Panc1 (cell line): Measurements from ENCODE around the gene RCN1. TPM values are rescaled to one million over a fixed set of nuclear protein-coding genes. Genes with fewer than 3 reads are reported as not detected.

Experiments
- ATAC-seq: fragments of 200-7000 bp; cut with Tn5 transposase; 2 replicates; pipeline ENCODE4 v1.9.1; 2020; ENCODE audit warnings: mild to moderate bottlenecking, moderate library complexity
- BruUV-seq: library from RNA; stranded (reverse); fragments of 400-500 nt; replicated peaks from 2 replicates; lab custom pipeline; 2021; lab: Mats Ljungman, UMichigan
- CTCF ChIA-PET: fragments of 300-600 bp; sonication (Branson Sonifier 250); formaldehyde crosslinking; loops from one replicate; lab custom pipeline; 2022; ENCODE audit warnings: antibody characterized with exemption; lab: Charles Lee
- POLR2A ChIA-PET: fragments of 300-600 bp; sonication (Branson Sonifier 250); formaldehyde crosslinking; loops from one replicate; lab custom pipeline; 2022; ENCODE audit warnings: antibody characterized with exemption; lab: Charles Lee
- DNase-seq: peaks from one replicate; pipeline ENCODE4 v3.0.0-alpha.2; 2010; ENCODE audit warnings: low read depth, low spot score
- H3K27ac ChIP-seq: 2 replicates; pipeline ENCODE4 v1.5.1; 2011; ENCODE audit warnings: mild to moderate bottlenecking, low read length, inconsistent platforms
- H3K27me3 ChIP-seq: fragments of 200-500 bp; sonication (Bioruptor generic); 2 replicates; pipeline ENCODE4 v1.6.0; 2014; ENCODE audit warnings: low read length, inconsistent platforms; ENCODE audit not compliant: control insufficient read depth, insufficient read depth
- H3K36me3 ChIP-seq: fragments of 200-500 bp; sonication (Bioruptor generic); 2 replicates; pipeline ENCODE4 v1.5.1; 2014; ENCODE audit warnings: inconsistent platforms, mild to moderate bottlenecking, low read length, moderate library complexity; ENCODE audit not compliant: control insufficient read depth, insufficient read depth
- H3K4me1 ChIP-seq: 2 replicates; pipeline ENCODE4 v1.5.1; 2011; ENCODE audit warnings: inconsistent platforms, mild to moderate bottlenecking, low read length, moderate library complexity; ENCODE audit not compliant: control insufficient read depth, insufficient read depth
- H3K4me3 ChIP-seq, 2 experiments: 2 replicates each; pipeline ENCODE4 v1.5.1; 2011 to 2012; ENCODE audit warnings: low read depth in 2 of 2, low read length in 2 of 2, mild to moderate bottlenecking in 2 of 2, inconsistent platforms in 1 of 2, moderate library complexity in 1 of 2
- H3K9me3 ChIP-seq: fragments of 200-500 bp; sonication (Bioruptor generic); 2 replicates; pipeline ENCODE4 v1.5.1; 2014; ENCODE audit warnings: low read depth, mild to moderate bottlenecking, inconsistent platforms, low read length, moderate library complexity; ENCODE audit not compliant: control insufficient read depth, insufficient read depth
- POLR2AphosphoS5 ChIP-seq: IDR thresholded peaks from 2 replicates; pipeline ENCODE4 v1.6.1; 2012; ENCODE audit warnings: mild to moderate bottlenecking, low read depth, low read length, moderate library complexity
- SIN3A ChIP-seq: IDR thresholded peaks from 2 replicates; pipeline ENCODE4 v1.6.1; 2012; ENCODE audit warnings: low read depth, mild to moderate bottlenecking, low read length, moderate library complexity, borderline replicate concordance; ENCODE audit not compliant: insufficient read depth
- TCF7L2 ChIP-seq: IDR thresholded peaks from 2 replicates; pipeline ENCODE4 v1.6.1; 2011; ENCODE audit warnings: mild to moderate bottlenecking, low read depth, low read length, inconsistent platforms
- in situ Hi-C: cut with HindIII; loops from 2 replicates; pipeline ENCODE4 v1.10.0; 2016; ENCODE audit warnings: low sequenced_read_pairs, low pct_unique_long_range_greater_than_20kb
- intact Hi-C: fragments of 100-400 bp; cut with micrococcal nuclease; formaldehyde crosslinking; loops from one replicate; pipeline ENCODE4 v1.10.0; 2022; ENCODE audit not compliant: unreplicated experiment
- total RNA-seq: library from RNA; stranded (reverse); gene quantifications from one replicate; pipeline ENCODE4 v1.2.1, GENCODE V29; 2021; ENCODE audit not compliant: unreplicated experiment
- TF ChIP-seq, protein P1 (sequence below), 2 experiments: IDR thresholded peaks; 2 replicates each; pipeline ENCODE4 v1.6.1; 2011 to 2012; ENCODE audit warnings: low read depth in 2 of 2, control low read depth in 1 of 2, low read length in 1 of 2, mild to moderate bottlenecking in 1 of 2, moderate library complexity in 1 of 2; ENCODE audit not compliant: insufficient read depth in 1 of 2
- TF ChIP-seq, protein P2 (sequence below): fragments of 450-650 bp; IDR thresholded peaks from 2 replicates; pipeline ENCODE4 v1.5.1; 2017; ENCODE audit warnings: mild to moderate bottlenecking

The RCN1 gene
- total RNA-seq, 1 experiment from 2014 or later: 120 TPM

DNA sequence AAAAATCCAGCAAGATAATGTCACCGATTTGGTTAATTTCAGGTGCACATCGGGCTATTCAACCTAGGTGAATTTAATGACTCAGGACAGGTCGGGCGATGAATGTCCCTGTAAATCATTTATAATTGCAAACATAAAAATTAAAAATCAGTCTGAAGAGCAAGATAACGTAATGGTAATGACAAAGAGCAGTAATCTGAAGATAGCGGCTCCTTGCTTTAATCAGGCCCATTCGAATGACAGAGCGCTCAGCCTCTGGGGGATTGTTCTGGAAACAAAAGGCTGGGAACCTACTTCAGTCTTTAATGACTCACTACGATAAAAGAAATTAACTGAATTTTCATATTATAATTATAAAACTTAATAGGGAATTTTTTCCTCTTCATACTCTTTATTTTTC lies 61.3 kb downstream of the RCN1 start:
- H3K4me3 ChIP-seq: no peak overlapping the region
- no peak overlapping the region for H3K27ac ChIP-seq
- ChIA-PET CTCF (no interaction called here), POLR2A (no interaction called here)
- no peaks in the 10 kb centered on the region for H3K4me1 ChIP-seq
- TF ChIP-seq, protein P1, sequence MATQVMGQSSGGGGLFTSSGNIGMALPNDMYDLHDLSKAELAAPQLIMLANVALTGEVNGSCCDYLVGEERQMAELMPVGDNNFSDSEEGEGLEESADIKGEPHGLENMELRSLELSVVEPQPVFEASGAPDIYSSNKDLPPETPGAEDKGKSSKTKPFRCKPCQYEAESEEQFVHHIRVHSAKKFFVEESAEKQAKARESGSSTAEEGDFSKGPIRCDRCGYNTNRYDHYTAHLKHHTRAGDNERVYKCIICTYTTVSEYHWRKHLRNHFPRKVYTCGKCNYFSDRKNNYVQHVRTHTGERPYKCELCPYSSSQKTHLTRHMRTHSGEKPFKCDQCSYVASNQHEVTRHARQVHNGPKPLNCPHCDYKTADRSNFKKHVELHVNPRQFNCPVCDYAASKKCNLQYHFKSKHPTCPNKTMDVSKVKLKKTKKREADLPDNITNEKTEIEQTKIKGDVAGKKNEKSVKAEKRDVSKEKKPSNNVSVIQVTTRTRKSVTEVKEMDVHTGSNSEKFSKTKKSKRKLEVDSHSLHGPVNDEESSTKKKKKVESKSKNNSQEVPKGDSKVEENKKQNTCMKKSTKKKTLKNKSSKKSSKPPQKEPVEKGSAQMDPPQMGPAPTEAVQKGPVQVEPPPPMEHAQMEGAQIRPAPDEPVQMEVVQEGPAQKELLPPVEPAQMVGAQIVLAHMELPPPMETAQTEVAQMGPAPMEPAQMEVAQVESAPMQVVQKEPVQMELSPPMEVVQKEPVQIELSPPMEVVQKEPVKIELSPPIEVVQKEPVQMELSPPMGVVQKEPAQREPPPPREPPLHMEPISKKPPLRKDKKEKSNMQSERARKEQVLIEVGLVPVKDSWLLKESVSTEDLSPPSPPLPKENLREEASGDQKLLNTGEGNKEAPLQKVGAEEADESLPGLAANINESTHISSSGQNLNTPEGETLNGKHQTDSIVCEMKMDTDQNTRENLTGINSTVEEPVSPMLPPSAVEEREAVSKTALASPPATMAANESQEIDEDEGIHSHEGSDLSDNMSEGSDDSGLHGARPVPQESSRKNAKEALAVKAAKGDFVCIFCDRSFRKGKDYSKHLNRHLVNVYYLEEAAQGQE (IDR thresholded peaks at IDR 0.05; ENCODE audit: insufficient read depth in 1 of 2, low read depth in 2 of 2, low read length in 1 of 2): no peak
- TF ChIP-seq, protein P2, sequence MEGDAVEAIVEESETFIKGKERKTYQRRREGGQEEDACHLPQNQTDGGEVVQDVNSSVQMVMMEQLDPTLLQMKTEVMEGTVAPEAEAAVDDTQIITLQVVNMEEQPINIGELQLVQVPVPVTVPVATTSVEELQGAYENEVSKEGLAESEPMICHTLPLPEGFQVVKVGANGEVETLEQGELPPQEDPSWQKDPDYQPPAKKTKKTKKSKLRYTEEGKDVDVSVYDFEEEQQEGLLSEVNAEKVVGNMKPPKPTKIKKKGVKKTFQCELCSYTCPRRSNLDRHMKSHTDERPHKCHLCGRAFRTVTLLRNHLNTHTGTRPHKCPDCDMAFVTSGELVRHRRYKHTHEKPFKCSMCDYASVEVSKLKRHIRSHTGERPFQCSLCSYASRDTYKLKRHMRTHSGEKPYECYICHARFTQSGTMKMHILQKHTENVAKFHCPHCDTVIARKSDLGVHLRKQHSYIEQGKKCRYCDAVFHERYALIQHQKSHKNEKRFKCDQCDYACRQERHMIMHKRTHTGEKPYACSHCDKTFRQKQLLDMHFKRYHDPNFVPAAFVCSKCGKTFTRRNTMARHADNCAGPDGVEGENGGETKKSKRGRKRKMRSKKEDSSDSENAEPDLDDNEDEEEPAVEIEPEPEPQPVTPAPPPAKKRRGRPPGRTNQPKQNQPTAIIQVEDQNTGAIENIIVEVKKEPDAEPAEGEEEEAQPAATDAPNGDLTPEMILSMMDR: no peak
- TF ChIP-seq SIN3A (no peak), POLR2AphosphoS5 (no peak), TCF7L2 (no peak)
- no peaks in the 10 kb centered on the region for H3K9me3 ChIP-seq
- H3K36me3 ChIP-seq: no peaks in the 10 kb centered on the region
- peaks cover 23% of the 10 kb centered on the region for H3K27me3 ChIP-seq
- DNase-seq: no peak
- intact Hi-C loops (no loop called here), in situ Hi-C loops (no loop called here)
- no TSS peak for BruUV-seq
- no peak for ATAC-seq

DNA sequence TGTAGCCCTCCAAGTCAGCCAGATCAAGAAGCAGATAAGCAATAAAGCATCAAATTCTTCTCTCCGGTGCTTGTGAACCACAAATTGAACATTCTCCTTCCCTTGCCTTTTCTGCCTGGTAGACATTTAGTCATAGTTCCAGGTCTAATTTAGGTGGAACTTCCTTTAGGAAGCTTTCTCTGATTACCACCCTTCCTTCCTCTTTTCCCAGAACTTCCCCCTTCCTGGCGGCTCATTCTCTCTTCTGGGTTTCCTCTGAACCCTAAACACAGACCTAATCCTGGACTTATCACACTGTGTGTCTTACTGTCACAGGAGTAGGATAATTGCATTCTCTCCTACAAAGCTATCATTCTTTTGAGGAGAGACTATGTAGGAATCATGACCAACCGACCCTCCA lies 61.9 kb downstream of the RCN1 start:
- H3K4me1 ChIP-seq: no peaks in the 10 kb centered on the region
- TF ChIP-seq, protein P2: no peak
- TF ChIP-seq, protein P1 (IDR thresholded peaks at IDR 0.05; ENCODE audit: insufficient read depth in 1 of 2, low read depth in 2 of 2, low read length in 1 of 2): no peak
- TF ChIP-seq TCF7L2 (no peak), POLR2AphosphoS5 (no peak), SIN3A (no peak)
- ATAC-seq (no peak), DNase-seq (no peak)
- intact Hi-C loops (no loop called here), in situ Hi-C loops (no loop called here)
- ChIA-PET CTCF (no interaction called here), POLR2A (no interaction called here)
- no peaks in the 10 kb centered on the region for H3K36me3 ChIP-seq
- no peak overlapping the region for H3K4me3 ChIP-seq
- no peaks in the 10 kb centered on the region for H3K9me3 ChIP-seq
- no TSS peak for BruUV-seq
- H3K27me3 ChIP-seq: peaks cover 21% of the 10 kb centered on the region
- H3K27ac ChIP-seq: no peak overlapping the region
